Osteoblast (primary cell): ENCODE results near the gene YPEL3. TPM values are rescaled to one million over a fixed set of nuclear protein-coding genes. Genes with fewer than 3 reads are reported as not detected.

Source experiments
- DNase-seq: peaks from one replicate; pipeline ENCODE4 v3.0.0; 2011; ENCODE audit warnings: low spot score, mixed read lengths; ENCODE audit not compliant: insufficient read length; ENCODE audit errors: missing footprints
- H2AFZ ChIP-seq: 2 replicates; pipeline ENCODE4 v1.6.0; 2011; ENCODE audit warnings: mild to moderate bottlenecking, low read length
- H3K27ac ChIP-seq: 2 replicates; pipeline ENCODE4 v1.5.1; 2011; ENCODE audit warnings: mild to moderate bottlenecking, low read depth, low read length, moderate library complexity
- H3K27me3 ChIP-seq: 2 replicates; pipeline ENCODE4 v1.6.0; 2012; ENCODE audit warnings: mild to moderate bottlenecking, control low read depth, inconsistent platforms, low read length, moderate library complexity; ENCODE audit not compliant: insufficient read depth
- H3K36me3 ChIP-seq: 2 replicates; pipeline ENCODE4 v1.5.1; 2011; ENCODE audit warnings: mild to moderate bottlenecking, low read length, control low read depth, moderate library complexity; ENCODE audit not compliant: insufficient read depth
- H3K4me1 ChIP-seq: 2 replicates; pipeline ENCODE4 v1.5.1; 2011; ENCODE audit warnings: mild to moderate bottlenecking, low read length, control low read depth, moderate library complexity; ENCODE audit not compliant: insufficient read depth
- H3K4me2 ChIP-seq: 2 replicates; pipeline ENCODE4 v1.6.0; 2011; ENCODE audit warnings: mild to moderate bottlenecking, low read length; ENCODE audit not compliant: insufficient read depth
- H3K4me3 ChIP-seq: fragments of 200-600 bp; sonication (generic); 3 replicates; pipeline ENCODE4 v1.5.1; 2012; ENCODE audit warnings: mild to moderate bottlenecking, low read length, inconsistent platforms; ENCODE audit not compliant: insufficient read depth
- H3K79me2 ChIP-seq: 2 replicates; pipeline ENCODE4 v1.6.0; 2012; ENCODE audit warnings: mild to moderate bottlenecking, low read length, control low read depth, inconsistent platforms; ENCODE audit not compliant: insufficient read depth
- H3K9me3 ChIP-seq: 2 replicates; pipeline ENCODE4 v1.5.1; 2011; ENCODE audit warnings: low read depth, low read length, control low read depth
- H4K20me1 ChIP-seq: 2 replicates; pipeline ENCODE4 v1.6.0; 2012; ENCODE audit warnings: mild to moderate bottlenecking, low read length, control low read depth; ENCODE audit not compliant: insufficient read depth
- CTCF ChIP-seq: IDR thresholded peaks from 2 replicates; pipeline ENCODE4 v1.5.1; 2011; ENCODE audit warnings: mild to moderate bottlenecking, low read depth, low read length, moderate library complexity; ENCODE audit errors: extremely low read depth
- total RNA-seq: library from RNA; depleted of rRNA; stranded (reverse); fragments of >200 nt; gene quantifications from 2 replicates; pipeline ENCODE4 v1.2.3, GENCODE V29; 2012

YPEL3 gene
- total RNA-seq, 1 donor: 28.2 TPM

- H3K4me1 ChIP-seq: peaks cover 6% of the 10 kb centered on the region
- no peak for TF ChIP-seq CTCF
- no peak overlapping the region for H3K27ac ChIP-seq
- no peaks in the 10 kb centered on the region for H3K9me3 ChIP-seq
- H3K36me3 ChIP-seq: peaks cover 48% of the 10 kb centered on the region
- no peaks in the 10 kb centered on the region for H3K79me2 ChIP-seq
- DNase-seq: no peak
- no peak overlapping the region for H3K4me3 ChIP-seq
- H3K4me2 ChIP-seq: no peak overlapping the region
- H2AFZ ChIP-seq: no peak overlapping the region
- H3K27me3 ChIP-seq: no peaks in the 10 kb centered on the region
- H4K20me1 ChIP-seq: no peaks in the 10 kb centered on the region
These were observed 14.6 kb upstream of the YPEL3 start for GRCh38 chr16:30110661-30111060.

- Histone ChIP-seq H4K20me1 (no peaks in the 10 kb centered on the region), H3K4me3 (no peak overlapping the region), H3K27ac (no peak overlapping the region), H2AFZ (no peak overlapping the region), H3K4me2 (no peak overlapping the region), H3K9me3 (no peaks in the 10 kb centered on the region), H3K79me2 (no peaks in the 10 kb centered on the region), H3K4me1 (peaks cover under 1% of the 10 kb centered on the region), H3K36me3 (peaks cover 49% of the 10 kb centered on the region), H3K27me3 (no peaks in the 10 kb centered on the region)
- no peak for DNase-seq
- no peak for TF ChIP-seq CTCF
These were observed 12.2 kb upstream of the YPEL3 start for GRCh38 chr16:30108059-30108850.

GRCh38 chr16:30104492-30104891 lies 8.5 kb upstream of the YPEL3 start:
- Histone ChIP-seq H4K20me1 (no peaks in the 10 kb centered on the region), H2AFZ (no peak overlapping the region), H3K4me2 (no peak overlapping the region), H3K27me3 (no peaks in the 10 kb centered on the region), H3K4me3 (no peak overlapping the region), H3K9me3 (no peaks in the 10 kb centered on the region), H3K79me2 (no peaks in the 10 kb centered on the region), H3K4me1 (no peaks in the 10 kb centered on the region), H3K27ac (no peak overlapping the region), H3K36me3 (peaks cover 27% of the 10 kb centered on the region)
- peak; percentile 21 for DNase-seq
- no peak for TF ChIP-seq CTCF

GRCh38 chr16:30104090-30104489 lies 8.1 kb upstream of the YPEL3 start:
- no peak for TF ChIP-seq CTCF
- no peak overlapping the region for H2AFZ ChIP-seq
- no peaks in the 10 kb centered on the region for H3K79me2 ChIP-seq
- H3K4me1 ChIP-seq: no peaks in the 10 kb centered on the region
- no peaks in the 10 kb centered on the region for H3K9me3 ChIP-seq
- H4K20me1 ChIP-seq: no peaks in the 10 kb centered on the region
- peaks cover 27% of the 10 kb centered on the region for H3K36me3 ChIP-seq
- H3K4me2 ChIP-seq: no peak overlapping the region
- H3K27ac ChIP-seq: no peak overlapping the region
- DNase-seq: no peak
- H3K4me3 ChIP-seq: no peak overlapping the region
- H3K27me3 ChIP-seq: no peaks in the 10 kb centered on the region
